ENCODE data around the gene FLNB.

Gene FLNB, protein sequence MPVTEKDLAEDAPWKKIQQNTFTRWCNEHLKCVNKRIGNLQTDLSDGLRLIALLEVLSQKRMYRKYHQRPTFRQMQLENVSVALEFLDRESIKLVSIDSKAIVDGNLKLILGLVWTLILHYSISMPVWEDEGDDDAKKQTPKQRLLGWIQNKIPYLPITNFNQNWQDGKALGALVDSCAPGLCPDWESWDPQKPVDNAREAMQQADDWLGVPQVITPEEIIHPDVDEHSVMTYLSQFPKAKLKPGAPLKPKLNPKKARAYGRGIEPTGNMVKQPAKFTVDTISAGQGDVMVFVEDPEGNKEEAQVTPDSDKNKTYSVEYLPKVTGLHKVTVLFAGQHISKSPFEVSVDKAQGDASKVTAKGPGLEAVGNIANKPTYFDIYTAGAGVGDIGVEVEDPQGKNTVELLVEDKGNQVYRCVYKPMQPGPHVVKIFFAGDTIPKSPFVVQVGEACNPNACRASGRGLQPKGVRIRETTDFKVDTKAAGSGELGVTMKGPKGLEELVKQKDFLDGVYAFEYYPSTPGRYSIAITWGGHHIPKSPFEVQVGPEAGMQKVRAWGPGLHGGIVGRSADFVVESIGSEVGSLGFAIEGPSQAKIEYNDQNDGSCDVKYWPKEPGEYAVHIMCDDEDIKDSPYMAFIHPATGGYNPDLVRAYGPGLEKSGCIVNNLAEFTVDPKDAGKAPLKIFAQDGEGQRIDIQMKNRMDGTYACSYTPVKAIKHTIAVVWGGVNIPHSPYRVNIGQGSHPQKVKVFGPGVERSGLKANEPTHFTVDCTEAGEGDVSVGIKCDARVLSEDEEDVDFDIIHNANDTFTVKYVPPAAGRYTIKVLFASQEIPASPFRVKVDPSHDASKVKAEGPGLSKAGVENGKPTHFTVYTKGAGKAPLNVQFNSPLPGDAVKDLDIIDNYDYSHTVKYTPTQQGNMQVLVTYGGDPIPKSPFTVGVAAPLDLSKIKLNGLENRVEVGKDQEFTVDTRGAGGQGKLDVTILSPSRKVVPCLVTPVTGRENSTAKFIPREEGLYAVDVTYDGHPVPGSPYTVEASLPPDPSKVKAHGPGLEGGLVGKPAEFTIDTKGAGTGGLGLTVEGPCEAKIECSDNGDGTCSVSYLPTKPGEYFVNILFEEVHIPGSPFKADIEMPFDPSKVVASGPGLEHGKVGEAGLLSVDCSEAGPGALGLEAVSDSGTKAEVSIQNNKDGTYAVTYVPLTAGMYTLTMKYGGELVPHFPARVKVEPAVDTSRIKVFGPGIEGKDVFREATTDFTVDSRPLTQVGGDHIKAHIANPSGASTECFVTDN (N-terminal part only)

GRCh38 chr3:58008141-58009025 lies at the start of gene FLNB:
Gene FLNB, plus strand, starts transcription at chr3:58008422. Its CDS starts 143 bp downstream, at chr3:58008565.
- DNase-seq (ENCODE audit: low read depth), result peak; percentile 81
- peak; percentile 86 for TF ChIP-seq CTCF (IDR thresholded peaks at IDR 0.05; ENCODE audit: insufficient read depth, low read depth, low read length, missing control alignments)
- H3K4me3 ChIP-seq (ENCODE audit: low read depth, low read length), result peak within 1 kb of the TSS; percentile 83

DNA sequence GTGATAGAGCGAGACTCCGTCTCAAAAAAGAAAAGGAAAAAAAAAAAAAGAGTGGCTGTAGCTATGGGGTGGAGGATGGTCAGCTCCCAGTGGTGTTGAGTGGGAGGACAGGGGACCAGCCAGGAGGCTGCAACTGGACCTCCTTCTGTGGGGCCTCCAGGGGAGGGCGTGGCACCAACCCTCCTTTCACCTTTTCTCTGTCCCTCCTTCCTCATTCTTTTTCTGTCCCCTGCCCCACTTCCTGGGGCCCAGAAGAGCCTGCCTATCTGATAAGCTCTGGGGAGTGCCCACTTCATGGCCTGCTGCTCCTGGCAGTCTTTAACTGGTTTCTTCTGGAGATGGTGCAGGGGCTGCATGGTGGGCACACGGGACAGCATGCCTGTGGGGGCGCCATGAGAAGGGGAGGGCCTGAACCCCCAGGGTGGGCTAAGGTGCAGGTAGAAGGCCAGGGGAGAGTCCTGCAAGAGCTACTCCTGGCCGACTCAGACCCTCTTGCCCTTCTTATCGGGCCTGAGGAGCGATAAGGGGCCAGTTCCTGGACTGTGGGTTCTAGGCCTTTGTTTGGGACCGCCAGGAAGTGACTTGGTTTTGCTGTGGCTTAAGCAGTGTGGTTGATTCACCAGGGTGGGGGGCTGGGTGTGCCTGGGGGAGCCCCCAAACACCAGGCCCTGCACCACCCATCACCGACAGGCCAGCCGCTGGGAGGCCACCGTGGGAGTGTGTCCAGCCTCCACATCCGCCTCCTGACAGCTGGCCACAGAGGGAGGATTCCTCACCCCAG lies 49.4 kb upstream of the FLNB start:
- no peak for TF ChIP-seq CTCF (IDR thresholded peaks at IDR 0.05; ENCODE audit: insufficient read depth, low read depth, low read length, missing control alignments)
- H3K4me3 ChIP-seq (ENCODE audit: low read depth, low read length), result no peak overlapping the region
- DNase-seq (ENCODE audit: low read depth), result no peak

- DNase-seq (ENCODE audit: low read depth), result no peak
- H3K4me3 ChIP-seq (ENCODE audit: low read depth, low read length), result no peak overlapping the region
- no peak for TF ChIP-seq CTCF (IDR thresholded peaks at IDR 0.05; ENCODE audit: insufficient read depth, low read depth, low read length, missing control alignments)
Observed at GRCh38 chr3:57959423-57960173, 48.6 kb upstream of the FLNB start.

DNA sequence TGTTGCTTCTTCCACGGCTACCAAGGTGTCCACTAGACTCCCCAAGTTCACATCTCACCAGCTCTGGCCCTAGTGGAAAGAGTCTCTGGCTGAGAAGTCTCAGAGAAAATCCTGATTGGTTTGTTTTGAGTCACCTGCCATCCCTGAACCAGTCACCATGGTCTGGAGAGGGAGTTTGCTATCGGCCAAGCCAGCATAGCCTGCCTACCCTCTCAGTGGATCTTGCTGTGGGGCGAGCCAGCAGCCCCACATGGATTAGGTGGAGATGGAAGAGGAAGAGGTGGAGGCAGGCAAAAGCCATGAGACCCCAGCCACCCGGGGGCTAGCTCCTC lies 48.1 kb upstream of the FLNB start:
- no peak overlapping the region for H3K4me3 ChIP-seq (ENCODE audit: low read depth, low read length)
- no peak for DNase-seq (ENCODE audit: low read depth)
- no peak for TF ChIP-seq CTCF (IDR thresholded peaks at IDR 0.05; ENCODE audit: insufficient read depth, low read depth, low read length, missing control alignments)

DNA sequence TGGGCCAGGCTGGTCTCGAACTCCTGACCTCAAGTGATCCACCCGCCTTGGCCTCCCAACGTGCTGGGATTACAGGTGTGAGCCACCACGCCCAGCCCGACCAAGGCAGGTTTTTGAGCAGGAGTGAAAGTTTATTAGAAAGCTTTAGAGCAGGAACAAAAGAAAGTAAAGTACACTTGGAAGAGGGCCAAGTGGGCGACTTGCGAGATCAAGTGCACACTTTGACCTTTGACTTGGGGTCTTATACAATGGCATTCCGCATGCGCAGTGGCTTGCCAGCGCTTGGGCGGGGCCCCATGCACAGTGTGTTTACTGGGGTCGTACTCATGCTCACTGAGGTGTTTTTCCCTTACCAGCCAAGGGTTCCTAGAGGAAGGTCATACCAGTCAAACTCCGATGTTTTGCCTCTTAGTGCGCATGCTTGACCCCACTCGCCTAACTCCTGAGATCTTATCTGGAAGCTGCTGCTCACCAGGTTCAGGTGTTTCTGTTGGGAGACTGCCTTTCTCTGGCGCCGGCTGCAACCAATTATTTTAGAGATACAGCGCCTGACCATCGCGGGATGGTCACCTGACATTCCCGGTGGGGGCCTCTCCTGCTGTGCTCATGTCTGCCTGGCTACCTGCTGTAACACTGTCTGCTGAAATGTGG lies 46.9 kb upstream of the FLNB start:
- no peak for DNase-seq (ENCODE audit: low read depth)
- no peak overlapping the region for H3K4me3 ChIP-seq (ENCODE audit: low read depth, low read length)
- no peak for TF ChIP-seq CTCF (IDR thresholded peaks at IDR 0.05; ENCODE audit: insufficient read depth, low read depth, low read length, missing control alignments)
